ENCODE data around the gene DNAJC16.

DNAJC16 gene

GRCh38 chr1:15623435-15623834, 96.8 kb downstream of the DNAJC16 start:
- TF ChIP-seq CTCF (conservative IDR thresholded peaks at IDR 0.05; ENCODE audit: control insufficient read depth, insufficient read depth, low read depth, low read length): no peak
- no peak for DNase-seq (ENCODE audit: low read depth)
- no peak overlapping the region for H3K4me3 ChIP-seq (ENCODE audit: control insufficient read depth, low read depth, low read length)

- TF ChIP-seq CTCF (conservative IDR thresholded peaks at IDR 0.05; ENCODE audit: control insufficient read depth, insufficient read depth, low read depth, low read length): no peak
- DNase-seq (ENCODE audit: low read depth): no peak
- H3K4me3 ChIP-seq (ENCODE audit: control insufficient read depth, low read depth, low read length): no peak overlapping the region
Measured at GRCh38 chr1:15624133-15624714, 97.6 kb downstream of the DNAJC16 start.

GRCh38 chr1:15625056-15625917, 98.6 kb downstream of the DNAJC16 start:
- no peak for DNase-seq (ENCODE audit: low read depth)
- no peak overlapping the region for H3K4me3 ChIP-seq (ENCODE audit: control insufficient read depth, low read depth, low read length)
- TF ChIP-seq CTCF (conservative IDR thresholded peaks at IDR 0.05; ENCODE audit: control insufficient read depth, insufficient read depth, low read depth, low read length): no peak
